K562 (cell line): Measurements from ENCODE around the gene PCDHB7.

Experiments used
- CBX8 ChIP-seq: fragments of 200-600 bp; sonication (generic); IDR thresholded peaks from 2 replicates; pipeline ENCODE4 v1.6.1; 2012; ENCODE audit warnings: borderline replicate concordance, mixed run types, low read depth, mild to moderate bottlenecking, moderate library complexity, mixed read lengths, low read length, control low read depth, inconsistent platforms; ENCODE audit not compliant: poor library complexity, severe bottlenecking; ENCODE audit errors: extremely low read depth
- GTF2F1 ChIP-seq: IDR thresholded peaks from 2 replicates; pipeline ENCODE4 v1.6.1; 2011; ENCODE audit warnings: low read depth, low read length, improper control_type of control experiment
- NFRKB ChIP-seq: fragments of 450-650 bp; IDR thresholded peaks from 2 replicates; pipeline ENCODE4 v1.6.1; 2016; ENCODE audit warnings: low read depth
- NFYB ChIP-seq: IDR thresholded peaks from 2 replicates; pipeline ENCODE4 v1.6.1; 2011; ENCODE audit warnings: mild to moderate bottlenecking, moderate library complexity; ENCODE audit not compliant: insufficient read length; ENCODE audit errors: extremely low read depth
- PRDM10 ChIP-seq: fragments of 450-650 bp; IDR thresholded peaks from 2 replicates; pipeline ENCODE4 v1.6.1; 2018; ENCODE audit not compliant: partially characterized antibody
- RAD21 ChIP-seq, 2 experiments: fragments of 250-450 bp in 1 of 2; fragments of 450-650 bp in 1 of 2; sonication (Bioruptor Pico) in 1 of 2; formaldehyde crosslinking in 1 of 2; IDR thresholded peaks in 1 of 2; conservative IDR thresholded peaks in 1 of 2; 2 replicates each; pipeline versions ENCODE4 v1.4.0 to v1.8.0; 2020 to 2022; ENCODE audit warnings: mild to moderate bottlenecking in 2 of 2, moderate library complexity in 1 of 2
- RBBP5 ChIP-seq: fragments of 200-600 bp; sonication (generic); IDR thresholded peaks from 2 replicates; pipeline ENCODE4 v1.6.1; 2012; ENCODE audit warnings: borderline replicate concordance, mild to moderate bottlenecking, low read length, control low read depth, inconsistent platforms; ENCODE audit not compliant: insufficient read depth, poor library complexity, severe bottlenecking
- TRIM25 ChIP-seq: fragments of 450-650 bp; IDR thresholded peaks from 2 replicates; pipeline ENCODE4 v1.7.0; 2016; ENCODE audit warnings: borderline replicate concordance
- ZNF764 ChIP-seq: fragments of 250-450 bp; sonication (Bioruptor Pico); IDR thresholded peaks from 2 replicates; pipeline ENCODE4 v1.4.0; 2020; ENCODE audit warnings: low read depth, mild to moderate bottlenecking, moderate library complexity
- TF ChIP-seq, protein P1 (sequence below), 3 experiments: IDR thresholded peaks in 2 of 3; conservative IDR thresholded peaks in 1 of 3; 2 replicates each; pipeline ENCODE4 v1.5.1; 2011 to 2012; ENCODE audit warnings: low read length in 3 of 3, mild to moderate bottlenecking in 3 of 3, control low read depth in 2 of 3, improper control_type of control experiment in 1 of 3, inconsistent platforms in 1 of 3, low read depth in 1 of 3, mixed read lengths in 1 of 3, moderate library complexity in 1 of 3; ENCODE audit not compliant: insufficient read depth in 2 of 3

DNA sequence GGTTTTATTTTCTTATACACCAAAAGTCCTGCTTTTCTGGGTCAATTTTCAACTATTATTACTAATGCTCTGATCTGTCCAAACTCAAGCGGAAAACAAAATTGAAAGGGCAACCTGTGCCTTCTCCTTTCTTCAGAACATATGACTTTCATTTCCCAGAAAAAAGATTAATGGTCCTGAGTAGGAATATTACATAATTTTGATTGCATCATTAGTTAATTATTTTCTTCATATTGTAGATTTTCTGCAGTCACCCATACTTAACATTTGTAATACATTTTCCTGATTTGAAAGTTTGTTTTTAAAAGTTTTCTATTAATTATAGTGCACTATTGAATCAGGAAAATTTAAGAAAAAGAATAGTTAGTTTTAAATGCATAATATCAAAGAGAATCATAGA, 3.5 kb downstream of the PCDHB7 start:
- TF ChIP-seq RAD21 (CRISPR knock-in tag; conservative IDR thresholded peaks at IDR 0.05 in 1 of 2, IDR thresholded peaks at IDR 0.05 in 1 of 2) (no peak), CBX8 (no peak), RBBP5 (no peak), ZNF764 (no peak), TRIM25 (no peak), GTF2F1 (no peak), NFRKB (no peak), NFYB (no peak), PRDM10 (no peak)
- TF ChIP-seq, protein P1, sequence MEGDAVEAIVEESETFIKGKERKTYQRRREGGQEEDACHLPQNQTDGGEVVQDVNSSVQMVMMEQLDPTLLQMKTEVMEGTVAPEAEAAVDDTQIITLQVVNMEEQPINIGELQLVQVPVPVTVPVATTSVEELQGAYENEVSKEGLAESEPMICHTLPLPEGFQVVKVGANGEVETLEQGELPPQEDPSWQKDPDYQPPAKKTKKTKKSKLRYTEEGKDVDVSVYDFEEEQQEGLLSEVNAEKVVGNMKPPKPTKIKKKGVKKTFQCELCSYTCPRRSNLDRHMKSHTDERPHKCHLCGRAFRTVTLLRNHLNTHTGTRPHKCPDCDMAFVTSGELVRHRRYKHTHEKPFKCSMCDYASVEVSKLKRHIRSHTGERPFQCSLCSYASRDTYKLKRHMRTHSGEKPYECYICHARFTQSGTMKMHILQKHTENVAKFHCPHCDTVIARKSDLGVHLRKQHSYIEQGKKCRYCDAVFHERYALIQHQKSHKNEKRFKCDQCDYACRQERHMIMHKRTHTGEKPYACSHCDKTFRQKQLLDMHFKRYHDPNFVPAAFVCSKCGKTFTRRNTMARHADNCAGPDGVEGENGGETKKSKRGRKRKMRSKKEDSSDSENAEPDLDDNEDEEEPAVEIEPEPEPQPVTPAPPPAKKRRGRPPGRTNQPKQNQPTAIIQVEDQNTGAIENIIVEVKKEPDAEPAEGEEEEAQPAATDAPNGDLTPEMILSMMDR (IDR thresholded peaks at IDR 0.05 in 2 of 3, conservative IDR thresholded peaks at IDR 0.05 in 1 of 3; ENCODE audit: insufficient read depth in 2 of 3, low read depth in 1 of 3, low read length in 3 of 3) = no peak
